Astrocyte (in vitro differentiated cells and primary cell): Measurements from ENCODE around the gene HLF. TPM values are rescaled to one million over a fixed set of nuclear protein-coding genes. Genes with fewer than 3 reads are reported as not detected.

Experiments
- DNase-seq: peaks from one replicate; pipeline ENCODE4 v3.0.0-alpha.2; 2010; ENCODE audit warnings: low read depth
- FAIRE-seq: peaks from 2 replicates; lab custom pipeline; 2011; peaks lifted over from hg19 to GRCh38; lab: Jason Lieb, UNC
- H2AFZ ChIP-seq: 2 replicates; pipeline ENCODE4 v1.6.0; 2012; ENCODE audit warnings: low read depth, low read length, inconsistent platforms
- H3K27ac ChIP-seq: 2 replicates; pipeline ENCODE4 v1.5.1; 2011; ENCODE audit warnings: low read depth, low read length, inconsistent platforms
- H3K27me3 ChIP-seq: 2 replicates; pipeline ENCODE4 v1.6.0; 2011; ENCODE audit warnings: low read length, inconsistent platforms; ENCODE audit not compliant: insufficient read depth
- H3K36me3 ChIP-seq: 2 replicates; pipeline ENCODE4 v1.5.1; 2011; ENCODE audit warnings: low read length, inconsistent platforms; ENCODE audit not compliant: insufficient read depth
- H3K4me1 ChIP-seq: 2 replicates; pipeline ENCODE4 v1.5.1; 2011; ENCODE audit warnings: low read length, inconsistent platforms; ENCODE audit not compliant: insufficient read depth
- H3K4me2 ChIP-seq: 2 replicates; pipeline ENCODE4 v1.6.0; 2012; ENCODE audit warnings: low read length, inconsistent platforms
- H3K4me3 ChIP-seq: 2 replicates; pipeline ENCODE4 v1.5.1; 2011; ENCODE audit warnings: low read depth, mild to moderate bottlenecking, low read length, inconsistent platforms; ENCODE audit not compliant: insufficient read depth
- H3K79me2 ChIP-seq: 2 replicates; pipeline ENCODE4 v1.6.0; 2012; ENCODE audit warnings: mild to moderate bottlenecking, low read length, inconsistent platforms; ENCODE audit not compliant: insufficient read depth
- H3K9ac ChIP-seq: 2 replicates; pipeline ENCODE4 v1.6.0; 2012; ENCODE audit warnings: mild to moderate bottlenecking, low read length, inconsistent platforms
- H3K9me3 ChIP-seq: 2 replicates; pipeline ENCODE4 v1.5.1; 2012; ENCODE audit warnings: low read depth, mild to moderate bottlenecking, low read length, inconsistent platforms; ENCODE audit not compliant: insufficient read depth
- H4K20me1 ChIP-seq: 2 replicates; pipeline ENCODE4 v1.6.0; 2012; ENCODE audit warnings: low read length, inconsistent platforms; ENCODE audit not compliant: insufficient read depth
- H3K27ac Mint-ChIP-seq: one replicate; pipeline ENCODE4 v1.8.0; 2021; ENCODE audit warnings: mild to moderate bottlenecking, mixed read lengths; ENCODE audit not compliant: unreplicated experiment
- H3K27me3 Mint-ChIP-seq: one replicate; pipeline ENCODE4 v1.8.0; 2021; ENCODE audit warnings: low read depth, mixed read lengths; ENCODE audit not compliant: unreplicated experiment
- H3K36me3 Mint-ChIP-seq: one replicate; pipeline ENCODE4 v1.8.0; 2021; ENCODE audit warnings: low read depth, mixed read lengths; ENCODE audit not compliant: unreplicated experiment
- H3K4me1 Mint-ChIP-seq: one replicate; pipeline ENCODE4 v1.8.0; 2021; ENCODE audit warnings: low read depth, mixed read lengths; ENCODE audit not compliant: unreplicated experiment
- H3K4me3 Mint-ChIP-seq: one replicate; pipeline ENCODE4 v1.8.0; 2021; ENCODE audit warnings: mild to moderate bottlenecking, moderate library complexity, mixed read lengths; ENCODE audit not compliant: unreplicated experiment
- H3K9me3 Mint-ChIP-seq: one replicate; pipeline ENCODE4 v1.8.0; 2021; ENCODE audit warnings: mild to moderate bottlenecking, mixed read lengths; ENCODE audit not compliant: unreplicated experiment
- EZH2 ChIP-seq: IDR thresholded peaks from 2 replicates; pipeline ENCODE4 v1.6.1; 2012; ENCODE audit warnings: mild to moderate bottlenecking, low read length, inconsistent platforms; ENCODE audit not compliant: insufficient read depth
- total RNA-seq: library from RNA; stranded (reverse); gene quantifications from 2 replicates; pipeline ENCODE4 v1.2.1, GENCODE V29; 2021
- TF ChIP-seq, protein P1 (sequence below): IDR thresholded peaks from 2 replicates; pipeline ENCODE4 v1.5.1; 2011; ENCODE audit warnings: low read depth, mild to moderate bottlenecking, inconsistent platforms, low read length, moderate library complexity; ENCODE audit not compliant: insufficient read depth

HLF gene
- total RNA-seq, 1 donor from 2014 or later, result not detected

DNA sequence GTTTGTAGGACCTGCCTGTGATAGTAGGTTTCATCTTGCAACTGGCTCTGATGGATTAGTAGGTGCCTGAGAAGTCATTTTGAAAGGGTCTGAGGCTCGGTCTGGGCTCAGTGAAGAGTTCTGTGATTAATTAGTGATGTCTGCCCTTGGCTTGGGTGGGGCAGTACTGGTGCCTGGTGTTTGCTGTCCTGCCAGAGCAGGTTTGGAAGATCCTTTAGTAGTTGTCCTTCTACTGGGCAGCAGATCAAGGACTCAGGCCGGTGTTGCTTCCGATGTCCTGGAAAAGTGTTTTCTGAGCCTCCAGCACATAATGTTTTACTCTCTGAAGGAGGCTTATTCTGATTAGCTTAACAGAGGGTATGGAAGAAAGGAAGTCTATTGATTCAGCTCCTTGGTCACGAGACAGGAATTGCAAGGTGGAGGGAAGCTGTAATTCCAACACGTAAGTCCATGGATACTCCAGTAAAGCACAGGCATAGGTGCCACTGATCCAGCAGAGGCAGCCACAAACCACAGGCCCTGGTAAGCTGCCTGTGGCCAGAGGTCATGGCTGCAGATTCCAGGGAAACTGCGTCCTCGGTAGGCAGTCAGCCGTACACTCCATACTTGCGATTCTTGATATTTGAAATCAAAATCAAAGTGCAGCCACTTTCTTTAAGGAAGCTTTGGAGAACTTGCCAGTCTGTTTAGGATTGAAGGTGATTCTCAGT is 18.7 kb downstream of the HLF start:
- no peaks in the 10 kb centered on the region for H3K36me3 ChIP-seq
- no peak for FAIRE-seq
- H3K4me3 Mint-ChIP-seq, result no peak overlapping the region
- no peak overlapping the region for H2AFZ ChIP-seq
- no peak overlapping the region for H3K9ac ChIP-seq
- no peaks in the 10 kb centered on the region for H3K9me3 ChIP-seq
- H3K36me3 Mint-ChIP-seq, result no peaks in the 10 kb centered on the region
- H3K4me1 Mint-ChIP-seq, result peaks cover 2% of the 10 kb centered on the region
- peaks cover 3% of the 10 kb centered on the region for H3K9me3 Mint-ChIP-seq
- peak; percentile 30 for DNase-seq
- peaks cover 8% of the 10 kb centered on the region for H3K27me3 Mint-ChIP-seq
- H3K27ac ChIP-seq, result no peak overlapping the region
- no peak overlapping the region for H3K27ac Mint-ChIP-seq
- no peaks in the 10 kb centered on the region for H3K79me2 ChIP-seq
- no peak overlapping the region for H3K4me2 ChIP-seq
- H3K4me1 ChIP-seq, result no peaks in the 10 kb centered on the region
- no peak overlapping the region for H3K4me3 ChIP-seq
- H3K27me3 ChIP-seq, result no peaks in the 10 kb centered on the region
- TF ChIP-seq, protein P1, sequence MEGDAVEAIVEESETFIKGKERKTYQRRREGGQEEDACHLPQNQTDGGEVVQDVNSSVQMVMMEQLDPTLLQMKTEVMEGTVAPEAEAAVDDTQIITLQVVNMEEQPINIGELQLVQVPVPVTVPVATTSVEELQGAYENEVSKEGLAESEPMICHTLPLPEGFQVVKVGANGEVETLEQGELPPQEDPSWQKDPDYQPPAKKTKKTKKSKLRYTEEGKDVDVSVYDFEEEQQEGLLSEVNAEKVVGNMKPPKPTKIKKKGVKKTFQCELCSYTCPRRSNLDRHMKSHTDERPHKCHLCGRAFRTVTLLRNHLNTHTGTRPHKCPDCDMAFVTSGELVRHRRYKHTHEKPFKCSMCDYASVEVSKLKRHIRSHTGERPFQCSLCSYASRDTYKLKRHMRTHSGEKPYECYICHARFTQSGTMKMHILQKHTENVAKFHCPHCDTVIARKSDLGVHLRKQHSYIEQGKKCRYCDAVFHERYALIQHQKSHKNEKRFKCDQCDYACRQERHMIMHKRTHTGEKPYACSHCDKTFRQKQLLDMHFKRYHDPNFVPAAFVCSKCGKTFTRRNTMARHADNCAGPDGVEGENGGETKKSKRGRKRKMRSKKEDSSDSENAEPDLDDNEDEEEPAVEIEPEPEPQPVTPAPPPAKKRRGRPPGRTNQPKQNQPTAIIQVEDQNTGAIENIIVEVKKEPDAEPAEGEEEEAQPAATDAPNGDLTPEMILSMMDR, result no peak
- no peak for TF ChIP-seq EZH2
- no peaks in the 10 kb centered on the region for H4K20me1 ChIP-seq

DNA sequence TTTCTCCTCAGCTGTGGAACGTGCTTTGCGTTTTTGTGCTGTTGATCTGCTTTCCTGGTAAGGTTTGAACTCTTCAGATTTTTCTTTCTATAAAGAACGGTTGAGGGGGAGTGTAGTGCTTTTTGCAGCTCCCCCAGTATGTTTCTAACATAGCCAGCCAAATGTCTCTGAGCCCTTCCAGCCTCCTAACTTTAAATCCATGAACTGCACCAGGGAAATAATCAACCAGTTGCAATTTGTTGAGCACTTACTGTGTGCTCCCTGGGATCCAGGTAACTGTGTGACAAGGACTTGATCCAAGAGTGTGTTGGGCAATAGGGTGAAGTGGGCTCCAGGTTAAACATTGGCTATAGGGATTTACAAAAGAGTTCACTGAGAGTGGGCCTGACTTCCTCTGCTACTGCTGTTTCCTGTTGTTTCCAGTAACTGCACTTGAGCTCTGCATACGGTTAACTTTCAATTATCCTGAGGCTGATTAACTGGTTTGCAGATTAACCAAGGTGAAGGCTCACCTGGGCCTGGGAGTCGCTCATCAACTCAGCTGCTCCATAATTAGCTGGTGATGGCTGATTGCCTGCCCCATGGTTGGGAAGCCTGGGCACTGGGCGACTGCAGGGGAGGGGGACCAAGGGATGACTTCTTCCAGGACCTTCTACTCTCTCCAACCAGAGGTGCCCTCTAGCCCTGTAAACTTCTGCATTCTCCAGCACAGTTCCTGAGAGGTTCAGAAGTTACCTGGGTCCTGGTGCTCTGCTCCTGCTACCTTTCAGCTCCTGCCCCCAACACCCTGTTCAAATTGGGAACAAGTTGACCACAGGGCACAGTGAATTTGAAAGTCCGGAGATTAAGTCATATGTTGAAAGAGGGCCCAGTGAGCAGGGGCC is 19.5 kb downstream of the HLF start:
- Histone ChIP-seq H3K9ac (no peak overlapping the region), H2AFZ (no peak overlapping the region), H3K27ac (no peak overlapping the region), H3K79me2 (no peaks in the 10 kb centered on the region), H4K20me1 (no peaks in the 10 kb centered on the region), H3K4me2 (no peak overlapping the region), H3K9me3 (no peaks in the 10 kb centered on the region), H3K4me1 (no peaks in the 10 kb centered on the region), H3K4me3 (no peak overlapping the region), H3K36me3 (no peaks in the 10 kb centered on the region), H3K27me3 (no peaks in the 10 kb centered on the region)
- H3K36me3 Mint-ChIP-seq, result no peaks in the 10 kb centered on the region
- no peak for DNase-seq
- no peak for FAIRE-seq
- no peak overlapping the region for H3K27ac Mint-ChIP-seq
- H3K9me3 Mint-ChIP-seq, result peaks cover 3% of the 10 kb centered on the region
- peaks cover 8% of the 10 kb centered on the region for H3K27me3 Mint-ChIP-seq
- TF ChIP-seq, protein P1, result no peak
- TF ChIP-seq EZH2, result no peak
- peaks cover 2% of the 10 kb centered on the region for H3K4me1 Mint-ChIP-seq
- H3K4me3 Mint-ChIP-seq, result no peak overlapping the region
